ENCODE results near the gene SLC6A17. TPM values are rescaled to one million over a fixed set of nuclear protein-coding genes. Genes with fewer than 3 reads are reported as not detected.

The SLC6A17 gene
- total RNA-seq, 1 experiment from 2014 or later: 0.24 TPM

- H3K36me3 Mint-ChIP-seq: no peaks in the 10 kb centered on the region
- ChIA-PET POLR2A (no interaction called here), CTCF (interaction anchor here (1.1 to 2.8 kb wide), 3 partner anchors 14 to 272 kb away, joined by 3 to 7 read pairs (median 5); no protein-coding TSS in a partner anchor)
- H3K9me3 Mint-ChIP-seq: no peaks in the 10 kb centered on the region
- H3K4me3 Mint-ChIP-seq: no peak overlapping the region
- DNase-seq (ENCODE audit: low spot score) (no peak), ATAC-seq (no peak)
- H3K27ac Mint-ChIP-seq: no peak overlapping the region
- peaks cover 16% of the 10 kb centered on the region for H3K27me3 Mint-ChIP-seq (ENCODE audit: low read depth)
- H3K4me1 Mint-ChIP-seq: no peaks in the 10 kb centered on the region
- no peak for TF ChIP-seq E2F4 (CRISPR knock-in tag; IDR thresholded peaks at IDR 0.05; ENCODE audit: borderline replicate concordance, low read depth)
- TF ChIP-seq ZNF232 (CRISPR knock-in tag; IDR thresholded peaks at IDR 0.05): no peak
- no peak for TF ChIP-seq ZNF423 (CRISPR knock-in tag; IDR thresholded peaks at IDR 0.05)
- no peak for TF ChIP-seq FOXK1 (CRISPR knock-in tag; IDR thresholded peaks at IDR 0.05)
- no peak for TF ChIP-seq CREB1 (CRISPR knock-in tag; IDR thresholded peaks at IDR 0.05)
- no peak for TF ChIP-seq GTF2I (CRISPR knock-in tag; conservative IDR thresholded peaks at IDR 0.05)
- no peak for TF ChIP-seq USF1 (CRISPR knock-in tag; IDR thresholded peaks at IDR 0.05)
Measured at GRCh38 chr1:110144366-110144765, 5.9 kb upstream of the SLC6A17 start.

DNA sequence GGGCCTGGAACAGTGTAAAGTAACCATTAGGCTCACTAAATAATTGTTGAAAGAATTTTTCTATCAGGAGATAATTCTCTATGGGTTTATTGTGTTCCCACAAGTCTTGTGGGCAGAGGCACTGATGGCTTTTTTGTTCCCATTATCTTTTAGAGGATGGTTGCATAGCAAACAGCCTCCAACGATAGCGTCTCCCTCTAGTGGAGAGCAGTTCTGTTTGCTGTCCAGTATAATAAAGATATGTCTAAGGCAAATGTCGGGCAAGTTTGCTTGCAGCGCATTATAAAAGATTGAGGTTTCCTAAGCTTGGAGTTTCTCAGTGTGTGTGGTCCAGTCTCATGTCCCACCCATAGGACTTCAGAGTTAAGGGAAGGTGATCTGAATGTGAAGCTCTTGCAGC lies 1.3 kb upstream of the SLC6A17 start:
- no peak for ATAC-seq
- no peaks in the 10 kb centered on the region for H3K4me1 Mint-ChIP-seq
- no peak for DNase-seq (ENCODE audit: low spot score)
- CTCF ChIA-PET: interaction anchor here (1.0 to 1.6 kb wide), 2 partner anchors 16 to 114 kb away, joined by 3 to 7 read pairs; partner anchors contain the start of gene STRIP1
- H3K27ac Mint-ChIP-seq: no peak overlapping the region
- no peaks in the 10 kb centered on the region for H3K9me3 Mint-ChIP-seq
- H3K27me3 Mint-ChIP-seq (ENCODE audit: low read depth): peaks cover 32% of the 10 kb centered on the region
- no peak overlapping the region for H3K4me3 Mint-ChIP-seq
- POLR2A ChIA-PET: interaction anchor here (0.6 kb wide), 1 partner anchor 65 kb away, joined by 4 read pairs; no protein-coding TSS in a partner anchor
- TF ChIP-seq SP1 (CRISPR knock-in tag; conservative IDR thresholded peaks at IDR 0.05) (no peak), CREM (CRISPR knock-in tag; IDR thresholded peaks at IDR 0.05) (no peak), PREB (CRISPR knock-in tag; IDR thresholded peaks at IDR 0.05; ENCODE audit: borderline replicate concordance) (no peak), ZNF425 (CRISPR knock-in tag; conservative IDR thresholded peaks at IDR 0.05) (no peak), HMGA2 (CRISPR knock-in tag; IDR thresholded peaks at IDR 0.05) (no peak), E2F4 (CRISPR knock-in tag; IDR thresholded peaks at IDR 0.05; ENCODE audit: borderline replicate concordance, low read depth) (no peak), TEAD1 (CRISPR knock-in tag; IDR thresholded peaks at IDR 0.05) (no peak), TEAD4 (CRISPR knock-in tag; IDR thresholded peaks at IDR 0.05) (no peak), FOXP1 (CRISPR knock-in tag; IDR thresholded peaks at IDR 0.05; ENCODE audit: borderline replicate concordance) (no peak), ZNF121 (CRISPR knock-in tag; IDR thresholded peaks at IDR 0.05) (no peak), ZNF138 (CRISPR knock-in tag; conservative IDR thresholded peaks at IDR 0.05) (no peak), ETV6 (CRISPR knock-in tag; IDR thresholded peaks at IDR 0.05) (no peak), IRF2 (CRISPR knock-in tag; IDR thresholded peaks at IDR 0.05; ENCODE audit: borderline replicate concordance, low read depth) (no peak), ELF4 (CRISPR knock-in tag; IDR thresholded peaks at IDR 0.05; ENCODE audit: low read depth) (no peak)
- TF ChIP-seq, protein P1, sequence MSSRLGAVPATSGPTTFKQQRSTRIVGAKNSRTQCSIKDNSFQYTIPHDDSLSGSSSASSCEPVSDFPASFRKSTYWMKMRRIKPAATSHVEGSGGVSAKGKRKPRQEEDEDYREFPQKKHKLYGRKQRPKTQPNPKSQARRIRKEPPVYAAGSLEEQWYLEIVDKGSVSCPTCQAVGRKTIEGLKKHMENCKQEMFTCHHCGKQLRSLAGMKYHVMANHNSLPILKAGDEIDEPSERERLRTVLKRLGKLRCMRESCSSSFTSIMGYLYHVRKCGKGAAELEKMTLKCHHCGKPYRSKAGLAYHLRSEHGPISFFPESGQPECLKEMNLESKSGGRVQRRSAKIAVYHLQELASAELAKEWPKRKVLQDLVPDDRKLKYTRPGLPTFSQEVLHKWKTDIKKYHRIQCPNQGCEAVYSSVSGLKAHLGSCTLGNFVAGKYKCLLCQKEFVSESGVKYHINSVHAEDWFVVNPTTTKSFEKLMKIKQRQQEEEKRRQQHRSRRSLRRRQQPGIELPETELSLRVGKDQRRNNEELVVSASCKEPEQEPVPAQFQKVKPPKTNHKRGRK (CRISPR knock-in tag; IDR thresholded peaks at IDR 0.05; ENCODE audit: borderline replicate concordance): no peak
- TF ChIP-seq, protein P2, sequence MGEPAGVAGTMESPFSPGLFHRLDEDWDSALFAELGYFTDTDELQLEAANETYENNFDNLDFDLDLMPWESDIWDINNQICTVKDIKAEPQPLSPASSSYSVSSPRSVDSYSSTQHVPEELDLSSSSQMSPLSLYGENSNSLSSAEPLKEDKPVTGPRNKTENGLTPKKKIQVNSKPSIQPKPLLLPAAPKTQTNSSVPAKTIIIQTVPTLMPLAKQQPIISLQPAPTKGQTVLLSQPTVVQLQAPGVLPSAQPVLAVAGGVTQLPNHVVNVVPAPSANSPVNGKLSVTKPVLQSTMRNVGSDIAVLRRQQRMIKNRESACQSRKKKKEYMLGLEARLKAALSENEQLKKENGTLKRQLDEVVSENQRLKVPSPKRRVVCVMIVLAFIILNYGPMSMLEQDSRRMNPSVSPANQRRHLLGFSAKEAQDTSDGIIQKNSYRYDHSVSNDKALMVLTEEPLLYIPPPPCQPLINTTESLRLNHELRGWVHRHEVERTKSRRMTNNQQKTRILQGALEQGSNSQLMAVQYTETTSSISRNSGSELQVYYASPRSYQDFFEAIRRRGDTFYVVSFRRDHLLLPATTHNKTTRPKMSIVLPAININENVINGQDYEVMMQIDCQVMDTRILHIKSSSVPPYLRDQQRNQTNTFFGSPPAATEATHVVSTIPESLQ (CRISPR knock-in tag; IDR thresholded peaks at IDR 0.05): no peak
- TF ChIP-seq, protein P3, sequence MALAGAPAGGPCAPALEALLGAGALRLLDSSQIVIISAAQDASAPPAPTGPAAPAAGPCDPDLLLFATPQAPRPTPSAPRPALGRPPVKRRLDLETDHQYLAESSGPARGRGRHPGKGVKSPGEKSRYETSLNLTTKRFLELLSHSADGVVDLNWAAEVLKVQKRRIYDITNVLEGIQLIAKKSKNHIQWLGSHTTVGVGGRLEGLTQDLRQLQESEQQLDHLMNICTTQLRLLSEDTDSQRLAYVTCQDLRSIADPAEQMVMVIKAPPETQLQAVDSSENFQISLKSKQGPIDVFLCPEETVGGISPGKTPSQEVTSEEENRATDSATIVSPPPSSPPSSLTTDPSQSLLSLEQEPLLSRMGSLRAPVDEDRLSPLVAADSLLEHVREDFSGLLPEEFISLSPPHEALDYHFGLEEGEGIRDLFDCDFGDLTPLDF (CRISPR knock-in tag; IDR thresholded peaks at IDR 0.05): no peak
- TF ChIP-seq, protein P4, sequence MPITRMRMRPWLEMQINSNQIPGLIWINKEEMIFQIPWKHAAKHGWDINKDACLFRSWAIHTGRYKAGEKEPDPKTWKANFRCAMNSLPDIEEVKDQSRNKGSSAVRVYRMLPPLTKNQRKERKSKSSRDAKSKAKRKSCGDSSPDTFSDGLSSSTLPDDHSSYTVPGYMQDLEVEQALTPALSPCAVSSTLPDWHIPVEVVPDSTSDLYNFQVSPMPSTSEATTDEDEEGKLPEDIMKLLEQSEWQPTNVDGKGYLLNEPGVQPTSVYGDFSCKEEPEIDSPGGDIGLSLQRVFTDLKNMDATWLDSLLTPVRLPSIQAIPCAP (CRISPR knock-in tag; IDR thresholded peaks at IDR 0.05): no peak
- no peaks in the 10 kb centered on the region for H3K36me3 Mint-ChIP-seq
